T-cell (primary cell): ENCODE results near the gene SPSB3. TPM values are rescaled to one million over a fixed set of nuclear protein-coding genes. Genes with fewer than 3 reads are reported as not detected.

Source experiments
- ATAC-seq, 4 experiments: fragments of 200-7000 bp in 3 of 4; fragments of 150-1000 bp in 1 of 4; cut with Tn5 transposase; replicated peaks in 1 of 4; 1 replicate in 3 of 4; 2 replicates in 1 of 4; pipeline ENCODE4 v1.10.0; 2021; ENCODE audit warnings: moderate library complexity in 3 of 4, mild to moderate bottlenecking in 2 of 4, moderate number of reproducible peaks in 1 of 4
- CTCF ChIA-PET, 2 donors: fragments of 300-600 bp; sonication (Branson Sonifier 250); formaldehyde crosslinking; loops; one replicate each; lab custom pipeline; 2022; ENCODE audit warnings: antibody characterized with exemption in 2 of 2; lab: Charles Lee
- POLR2A ChIA-PET, 2 donors: fragments of 300-600 bp; sonication (Branson Sonifier 250); formaldehyde crosslinking; loops; one replicate each; lab custom pipeline; 2022; ENCODE audit warnings: antibody characterized with exemption in 2 of 2; lab: Charles Lee
- DNase-seq, 35 experiments: peaks; one replicate each; pipeline versions ENCODE4 v3.0.0 to v3.0.0-alpha.2; 2013 to 2023
- H3K27ac ChIP-seq: one replicate; pipeline ENCODE4 v1.5.1; 2013; ENCODE audit warnings: low read length
- H3K27me3 ChIP-seq, 2 experiments: replicated peaks in 1 of 2; 1 replicate in 1 of 2; 2 replicates in 1 of 2; pipeline versions ENCODE4 v1.6.1 to v1.7.0; 2013; ENCODE audit warnings: low read length in 1 of 2, mixed read lengths in 1 of 2; ENCODE audit not compliant: control insufficient read depth in 2 of 2, insufficient read depth in 2 of 2; ENCODE audit errors: extremely low read depth in 1 of 2
- H3K36me3 ChIP-seq, 2 donors: 1 replicate in 1 of 2; 2 replicates in 1 of 2; pipeline versions ENCODE4 v1.6.1 to v1.7.0; 2013; ENCODE audit warnings: low read length in 1 of 2; ENCODE audit not compliant: control insufficient read depth in 2 of 2, insufficient read depth in 1 of 2; ENCODE audit errors: extremely low read depth in 1 of 2
- H3K4me1 ChIP-seq, 2 experiments: 1 replicate in 1 of 2; 2 replicates in 1 of 2; pipeline versions ENCODE4 v1.6.1 to v1.7.0; 2013; ENCODE audit warnings: low read length in 2 of 2, mixed read lengths in 1 of 2; ENCODE audit not compliant: insufficient read depth in 2 of 2, control insufficient read depth in 1 of 2; ENCODE audit errors: extremely low read depth in 1 of 2
- H3K4me3 ChIP-seq, 2 donors: 1 replicate in 1 of 2; 2 replicates in 1 of 2; pipeline versions ENCODE4 v1.5.1 to v1.7.0; 2013; ENCODE audit warnings: mild to moderate bottlenecking in 2 of 2, low read length in 1 of 2, moderate library complexity in 1 of 2; ENCODE audit not compliant: control insufficient read depth in 1 of 2; ENCODE audit errors: extremely low read depth in 1 of 2
- H3K9me3 ChIP-seq: 2 replicates; pipeline ENCODE4 v1.7.0; 2013
- H3K27ac Mint-ChIP-seq, 2 donors: one replicate each; pipeline ENCODE4 v1.8.0; 2020 to 2021; ENCODE audit warnings: mild to moderate bottlenecking in 2 of 2, mixed read lengths in 2 of 2
- H3K27me3 Mint-ChIP-seq, 2 donors: one replicate each; pipeline ENCODE4 v1.8.0; 2021 to 2022; ENCODE audit warnings: mixed read lengths in 2 of 2
- H3K36me3 Mint-ChIP-seq: one replicate; pipeline ENCODE4 v1.8.0; 2021; ENCODE audit warnings: mixed read lengths
- H3K4me1 Mint-ChIP-seq, 3 donors: one replicate each; pipeline ENCODE4 v1.8.0; 2020 to 2022; ENCODE audit warnings: mixed read lengths in 3 of 3, mild to moderate bottlenecking in 1 of 3
- H3K4me3 Mint-ChIP-seq, 3 donors: one replicate each; pipeline ENCODE4 v1.8.0; 2020 to 2022; ENCODE audit warnings: mild to moderate bottlenecking in 3 of 3, mixed read lengths in 3 of 3, moderate library complexity in 3 of 3
- H3K9me3 Mint-ChIP-seq, 3 donors: one replicate each; pipeline ENCODE4 v1.8.0; 2020 to 2022; ENCODE audit warnings: mixed read lengths in 3 of 3
- whole genome bisulfite sequencing: methylation state at CpG from one replicate; pipeline ENCODE4 v1.1.5; 2013; ENCODE audit warnings: missing lambda C conversion rate; ENCODE audit not compliant: insufficient coverage; 5-methylcytosine and 5-hydroxymethylcytosine counted together
- total RNA-seq, 35 experiments: library from RNA in 6 of 35; stranded (reverse) in 6 of 35; fragments of 120-200 nt in 1 of 35; gene quantifications; one replicate each; pipeline versions ENCODE4 v1.2.1 to v1.2.4 and lab custom pipeline; 2013 to 2026

The SPSB3 gene
- total RNA-seq, 5 donors from 2014 or later (not counting 1 experiment from before 2014, with no cell fraction given): 67.3 to 162 (median 139) TPM

DNA sequence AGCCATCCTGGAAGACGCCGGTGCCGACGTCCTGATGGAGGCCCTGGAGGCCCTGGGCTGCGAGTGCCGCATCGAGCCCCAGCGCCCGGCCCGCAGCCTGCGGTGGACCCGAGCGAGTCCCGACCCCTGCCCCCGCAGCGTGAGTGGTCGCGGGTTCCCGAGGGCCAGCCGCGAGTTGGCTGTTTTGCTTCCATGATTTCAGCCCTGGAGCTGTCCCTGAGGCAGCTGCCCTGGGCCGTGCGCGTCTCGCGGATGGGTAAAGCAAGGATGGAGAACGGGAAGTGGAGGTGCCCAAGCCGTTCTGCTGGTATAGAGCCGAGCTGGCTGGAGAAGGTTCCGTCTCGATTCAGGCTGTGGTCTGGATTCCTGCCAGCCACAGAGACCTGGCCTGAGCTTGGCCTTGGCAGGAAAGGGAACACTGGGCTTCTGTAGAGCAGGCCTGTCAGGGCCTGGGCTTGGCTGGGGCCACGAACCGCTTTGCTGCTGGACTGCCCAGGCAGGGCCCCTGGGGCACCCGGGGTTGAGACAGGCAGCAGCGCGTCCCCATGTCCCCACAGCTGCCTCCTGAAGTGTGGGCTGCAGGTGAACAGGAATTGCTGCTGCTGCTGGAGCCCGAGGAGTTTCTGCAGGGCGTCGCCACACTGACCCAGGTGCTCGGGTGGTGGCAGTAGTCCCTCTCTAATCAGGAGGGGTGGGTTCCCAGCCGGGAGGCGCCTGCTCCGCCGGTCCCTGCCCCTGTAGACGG lies 8.5 kb downstream of the SPSB3 start:
- Mint-ChIP-seq H3K27me3 (no peaks in the 10 kb centered on the region), H3K4me3 (peak overlapping the region; percentile 94 to 98 (median 97)), H3K9me3 (no peaks in the 10 kb centered on the region), H3K4me1 (peaks cover 17 to 24% (median 18%) of the 10 kb centered on the region in 3 donors), H3K36me3 (no peaks in the 10 kb centered on the region), H3K27ac (peak overlapping the region; percentile 70 to 71)
- ChIA-PET CTCF (interaction anchor here in 1 of 2 donors (1.8 kb wide), 1 partner anchor 9 kb away, joined by 7 read pairs; the partner anchor contains the start of genes NUBP2 and SPSB3), POLR2A (no interaction called here)
- Histone ChIP-seq H3K27ac (peak overlapping the region; percentile 34), H3K27me3 (no peaks in the 10 kb centered on the region), H3K4me1 (peaks cover 4 to 48% of the 10 kb centered on the region in 2 experiments), H3K4me3 (peak overlapping the region; percentile 67 to 79), H3K9me3 (no peaks in the 10 kb centered on the region), H3K36me3 (peaks cover 18 to 33% of the 10 kb centered on the region in 2 donors)
- peak in 2 of 35 experiments; percentile 39 for DNase-seq
- peak; percentile 1 to 20 (median 2) for ATAC-seq
- WGBS: 18% methylated on average over 45 of the region's 45 CpGs

DNA sequence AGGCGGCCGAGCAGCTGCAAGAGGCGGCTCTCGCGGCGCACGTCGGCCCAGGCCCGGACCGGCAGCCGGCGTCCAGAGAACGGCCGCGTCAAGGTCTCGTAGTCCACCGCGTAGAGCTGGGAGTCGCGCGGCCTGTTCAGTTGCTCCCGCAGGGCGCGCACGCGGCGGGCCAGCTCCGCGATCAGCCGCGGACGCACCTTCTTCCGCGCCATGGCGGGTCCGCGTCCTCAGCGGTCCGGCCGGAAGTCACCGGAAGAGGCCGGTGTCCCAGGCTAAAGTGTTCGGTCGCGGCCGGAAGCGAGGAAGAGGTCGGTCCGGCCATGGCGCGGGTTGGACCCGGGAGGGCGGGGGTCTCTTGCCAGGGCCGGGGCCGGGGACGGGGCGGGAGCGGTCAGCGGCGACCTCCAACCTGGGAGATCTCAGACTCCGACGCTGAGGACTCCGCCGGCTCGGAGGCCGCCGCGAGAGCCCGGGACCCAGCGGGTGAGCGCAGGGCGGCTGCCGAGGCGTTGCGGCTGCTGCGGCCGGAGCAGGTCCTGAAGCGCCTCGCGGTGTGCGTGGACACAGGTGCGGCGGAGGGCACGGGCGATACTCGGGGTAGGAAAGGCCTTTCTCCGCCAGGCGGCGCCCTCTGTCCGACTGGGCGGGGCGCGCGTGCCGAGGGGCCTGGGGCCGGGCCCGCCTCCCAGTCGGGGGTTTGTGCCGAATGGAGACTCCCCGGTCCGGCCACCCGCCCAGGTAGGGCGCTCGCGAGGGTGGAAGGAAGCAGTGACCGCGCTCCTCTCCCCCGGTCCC lies 9.3 kb downstream of the SPSB3 start, which contains the start of gene MRPS34:
Gene MRPS34 (minus strand): TSS at position 227 of the 795 bp plus-strand sequence. CDS start 15 bp downstream, at position 212.
- Histone ChIP-seq H3K36me3 (peaks cover 17 to 29% of the 10 kb centered on the region in 2 donors), H3K27me3 (no peaks in the 10 kb centered on the region), H3K27ac (peak within 1 kb of the TSS; percentile 54), H3K4me3 (peak within 1 kb of the TSS; percentile 67 to 79), H3K4me1 (peaks cover 4 to 45% of the 10 kb centered on the region in 2 experiments), H3K9me3 (no peaks in the 10 kb centered on the region)
- Mint-ChIP-seq H3K36me3 (peaks cover under 1% of the 10 kb centered on the region), H3K27ac (peak within 1 kb of the TSS; percentile 95 to 97), H3K4me1 (peaks cover 17 to 24% (median 18%) of the 10 kb centered on the region in 3 donors), H3K4me3 (peak within 1 kb of the TSS; percentile 94 to 98 (median 97)), H3K27me3 (no peaks in the 10 kb centered on the region), H3K9me3 (no peaks in the 10 kb centered on the region)
- ATAC-seq (peak; percentile 53 to 65 (median 58)), DNase-seq (peak; percentile 41 to 85 (median 67))
- WGBS: under 1% methylated on average over 108 of the region's 108 CpGs
- ChIA-PET POLR2A (no interaction called here), CTCF (interaction anchor here in 1 of 2 donors (0.6 to 2.2 kb wide), 4 partner anchors 9 to 909 kb away, joined by 3 to 12 read pairs (median 6); partner anchors contain the start of genes KCTD5, NUBP2 and SPSB3)

DNA sequence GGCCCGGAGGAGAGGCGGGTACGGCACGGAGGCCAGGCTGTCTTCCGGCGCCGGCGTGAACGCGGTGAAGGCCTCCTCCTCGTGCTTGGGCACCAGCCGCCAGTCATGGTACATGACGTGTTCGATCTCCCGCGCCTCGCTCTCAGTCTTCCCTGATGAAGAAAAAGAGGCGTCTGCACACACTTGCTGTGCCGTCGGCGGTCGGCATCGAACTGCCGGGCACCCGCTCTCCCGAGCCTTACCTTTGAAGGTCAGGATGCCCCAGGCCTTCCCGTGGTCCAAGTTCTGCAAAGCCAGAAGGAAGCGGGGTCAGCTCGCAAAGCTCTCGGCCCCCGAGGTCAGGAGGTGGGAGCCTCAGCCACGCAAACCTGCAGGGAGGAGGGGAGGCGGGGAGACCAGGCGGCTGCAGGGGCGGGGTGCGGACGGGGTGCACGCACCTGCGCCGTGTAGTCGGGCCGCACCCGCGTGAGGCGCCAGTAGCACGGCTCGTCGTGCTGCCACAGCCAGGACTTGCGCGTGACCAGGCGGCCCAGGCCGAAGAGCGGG lies 9.9 kb downstream of the SPSB3 start, which contains the start of gene EME2:
Gene EME2 (plus strand): TSS at position 449 of the 546 bp plus-strand sequence. CDS start 418 bp downstream, outside the sequence.
- peaks cover 4 to 45% of the 10 kb centered on the region in 2 experiments for H3K4me1 ChIP-seq
- DNase-seq (peak in 32 of 35 experiments; percentile 28 to 62 (median 42)), ATAC-seq (peak; percentile 24 to 33 (median 31))
- no peaks in the 10 kb centered on the region for H3K27me3 ChIP-seq
- H3K36me3 ChIP-seq: peaks cover 12 to 26% of the 10 kb centered on the region in 2 donors
- Mint-ChIP-seq H3K4me1 (peaks cover 17 to 24% (median 18%) of the 10 kb centered on the region in 3 donors), H3K27ac (peak within 1 kb of the TSS; percentile 95 to 97), H3K9me3 (no peaks in the 10 kb centered on the region), H3K4me3 (peak within 1 kb of the TSS; percentile 94 to 98 (median 97)), H3K36me3 (peaks cover 3% of the 10 kb centered on the region), H3K27me3 (no peaks in the 10 kb centered on the region)
- WGBS: under 1% methylated on average over 53 of the region's 53 CpGs
- CTCF ChIA-PET: interaction anchor here in 1 of 2 donors (0.6 to 2.2 kb wide), 3 partner anchors 10 to 910 kb away, joined by 3 to 12 read pairs (median 6); partner anchors contain the start of genes KCTD5, NUBP2 and SPSB3
- H3K9me3 ChIP-seq: no peaks in the 10 kb centered on the region
- POLR2A ChIA-PET: interaction anchor here in 1 of 2 donors (0.6 kb wide), 1 partner anchor 10 kb away, joined by 6 read pairs; the partner anchor contains the start of gene SPSB3
- peak within 1 kb of the TSS; percentile 67 to 79 for H3K4me3 ChIP-seq
- peak within 1 kb of the TSS; percentile 54 for H3K27ac ChIP-seq

DNA sequence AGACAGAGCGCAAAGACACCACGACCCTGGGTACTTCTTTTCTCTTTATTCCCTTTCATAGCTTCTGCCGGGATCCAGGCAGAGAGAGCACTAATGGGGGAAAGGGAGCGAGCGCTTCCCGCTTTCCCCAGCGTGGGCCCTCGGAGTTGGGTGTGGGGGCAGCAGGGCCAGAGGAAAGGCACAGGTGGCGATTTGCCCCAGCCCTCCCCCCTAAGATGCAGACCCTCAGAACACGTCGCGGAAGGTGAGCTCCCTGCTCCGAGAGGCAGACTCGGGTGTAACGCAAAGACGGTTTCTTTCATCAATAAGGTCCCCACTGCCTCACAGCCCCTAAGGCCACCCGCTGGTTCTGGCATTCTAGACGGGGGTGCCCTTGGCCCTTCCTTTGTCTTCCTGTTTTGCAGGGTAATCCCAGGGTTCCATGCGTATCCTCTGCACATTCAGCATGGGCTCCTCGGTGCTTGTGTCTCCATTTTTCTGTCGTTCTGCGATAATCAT lies 10.5 kb downstream of the SPSB3 start:
- H3K36me3 Mint-ChIP-seq: peaks cover 5% of the 10 kb centered on the region

DNA sequence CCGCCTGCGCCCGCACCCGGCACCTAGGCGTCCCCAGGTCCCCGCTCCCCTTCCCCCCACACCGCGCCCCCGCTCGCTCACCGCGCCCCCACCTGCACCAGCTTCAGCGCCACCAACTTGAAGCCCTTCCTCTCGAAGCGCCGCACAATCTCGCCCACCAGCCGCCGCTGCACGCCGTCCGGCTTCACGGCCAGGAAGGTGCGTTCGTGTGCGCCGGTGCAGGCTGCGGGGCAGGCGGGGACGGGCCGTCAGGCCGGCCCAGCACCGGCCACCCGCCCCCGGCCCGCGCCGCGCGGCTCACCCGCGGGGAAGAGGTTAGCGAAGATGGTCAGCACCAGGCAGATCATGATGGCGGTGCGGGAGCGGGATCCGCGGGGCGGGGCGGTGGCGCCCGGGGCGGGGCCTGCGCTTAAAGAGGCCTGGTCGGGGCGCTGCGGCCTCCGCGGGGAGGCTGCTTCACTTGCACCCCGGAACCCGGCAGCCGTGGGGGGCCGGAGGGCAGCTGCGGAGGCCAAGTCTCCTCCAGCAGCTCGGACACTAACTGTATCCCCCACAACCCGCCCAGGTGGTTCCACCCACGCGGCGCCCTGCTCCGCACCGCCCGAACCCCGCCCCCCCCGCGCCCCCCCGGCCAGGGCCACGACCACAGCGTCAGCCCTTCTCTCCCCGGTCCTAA lies 11.0 kb downstream of the SPSB3 start, which contains the start of gene NME3:
Gene NME3 (minus strand): TSS at position 356 of the 676 bp plus-strand sequence. CDS start 9 bp downstream, at position 347.
- H3K27ac Mint-ChIP-seq: peak within 1 kb of the TSS; percentile 95 to 97
- no peaks in the 10 kb centered on the region for H3K27me3 Mint-ChIP-seq
- H3K4me1 Mint-ChIP-seq: peaks cover 17 to 24% (median 18%) of the 10 kb centered on the region in 3 donors
- peaks cover 6% of the 10 kb centered on the region for H3K36me3 Mint-ChIP-seq
- no peaks in the 10 kb centered on the region for H3K9me3 Mint-ChIP-seq
- CTCF ChIA-PET: interaction anchor here in 1 of 2 donors (2.2 kb wide), 1 partner anchor 11 kb away, joined by 12 read pairs; the partner anchor contains the start of genes NUBP2 and SPSB3
- H3K27ac ChIP-seq: peak within 1 kb of the TSS; percentile 54
- no peaks in the 10 kb centered on the region for H3K27me3 ChIP-seq
- H3K36me3 ChIP-seq: peaks cover 6 to 27% of the 10 kb centered on the region in 2 donors
- peaks cover 4 to 45% of the 10 kb centered on the region in 2 experiments for H3K4me1 ChIP-seq
- H3K4me3 Mint-ChIP-seq: peak within 1 kb of the TSS; percentile 94 to 98 (median 97)
- no peaks in the 10 kb centered on the region for H3K9me3 ChIP-seq
- peak within 1 kb of the TSS; percentile 67 to 79 for H3K4me3 ChIP-seq
- ATAC-seq: peak; percentile 57 to 60 (median 60)
- POLR2A ChIA-PET: no interaction called here
- WGBS: under 1% methylated on average over 68 of the region's 79 CpGs
- DNase-seq: peak; percentile 17 to 80 (median 61)

More for the DNA sequence above, 10.5 kb downstream of the SPSB3 start:
- H3K36me3 ChIP-seq: peaks cover 8 to 28% of the 10 kb centered on the region in 2 donors
- peak overlapping the region; percentile 54 for H3K27ac ChIP-seq
- DNase-seq (no peak), ATAC-seq (no peak)
- CTCF ChIA-PET: interaction anchor here in 1 of 2 donors (2.2 kb wide), 1 partner anchor 11 kb away, joined by 12 read pairs; the partner anchor contains the start of genes NUBP2 and SPSB3
- peak overlapping the region; percentile 95 to 97 for H3K27ac Mint-ChIP-seq
- WGBS: 11% methylated on average over 16 of the region's 22 CpGs
- no peaks in the 10 kb centered on the region for H3K27me3 ChIP-seq
- peaks cover 4 to 45% of the 10 kb centered on the region in 2 experiments for H3K4me1 ChIP-seq
- H3K4me1 Mint-ChIP-seq: peaks cover 17 to 24% (median 18%) of the 10 kb centered on the region in 3 donors
- no peaks in the 10 kb centered on the region for H3K27me3 Mint-ChIP-seq
- POLR2A ChIA-PET: interaction anchor here in 1 of 2 donors (0.6 kb wide), 1 partner anchor 10 kb away, joined by 6 read pairs; the partner anchor contains the start of gene SPSB3
- H3K4me3 ChIP-seq: peak overlapping the region; percentile 67 to 79
- peak overlapping the region; percentile 94 to 98 (median 97) for H3K4me3 Mint-ChIP-seq
- no peaks in the 10 kb centered on the region for H3K9me3 Mint-ChIP-seq
- no peaks in the 10 kb centered on the region for H3K9me3 ChIP-seq
